HG03521 (cell line): Measurements from ENCODE around the gene PDHX.
"Not testable (repeated sequence)": the region's sequence is repeated elsewhere in the genome, so short reads cannot be mapped to it uniquely, and the experiment has no call there.

Source experiments
- ATAC-seq: cut with Tn5 transposase; IDR thresholded peaks from one replicate; pipeline ENCODE4 v1.9.1; 2021; ENCODE audit warnings: mild to moderate bottlenecking, moderate library complexity; ENCODE audit not compliant: unreplicated experiment

The PDHX gene

DNA sequence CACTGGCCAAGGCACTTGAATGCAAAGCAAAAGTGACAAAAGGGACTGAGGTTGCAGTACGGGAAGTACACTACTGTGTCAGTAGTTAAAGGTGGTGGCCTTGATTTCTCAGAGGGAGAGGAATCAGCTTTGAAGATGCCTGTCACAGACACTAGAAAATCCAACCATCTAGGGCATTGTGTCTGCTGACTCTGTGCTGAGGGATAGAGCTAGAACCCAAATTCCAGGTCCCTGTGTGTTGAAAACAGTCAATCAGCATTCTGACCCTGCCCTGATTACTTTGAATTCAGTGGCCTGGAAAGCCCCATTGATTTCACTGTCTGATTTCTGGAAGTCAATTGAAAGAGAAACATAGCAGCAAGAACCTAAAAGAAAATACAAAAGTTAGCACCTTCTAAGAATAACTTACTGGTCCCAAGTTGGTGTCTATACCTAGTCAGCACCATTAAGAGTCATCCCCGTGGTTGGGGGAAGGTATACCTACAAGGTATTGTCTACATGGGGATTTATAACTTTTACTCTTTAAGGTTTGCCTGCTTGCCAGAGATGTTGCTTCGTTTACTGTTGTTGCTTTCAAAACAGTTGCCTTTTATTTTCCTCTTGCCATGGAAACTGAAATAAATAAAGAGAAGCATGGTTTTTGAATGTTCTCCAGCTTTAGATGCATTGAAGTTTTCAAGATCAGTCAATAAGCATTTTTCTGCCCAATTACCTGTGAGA is 97.3 kb downstream of the PDHX start:
- ATAC-seq = peak; percentile 42

DNA sequence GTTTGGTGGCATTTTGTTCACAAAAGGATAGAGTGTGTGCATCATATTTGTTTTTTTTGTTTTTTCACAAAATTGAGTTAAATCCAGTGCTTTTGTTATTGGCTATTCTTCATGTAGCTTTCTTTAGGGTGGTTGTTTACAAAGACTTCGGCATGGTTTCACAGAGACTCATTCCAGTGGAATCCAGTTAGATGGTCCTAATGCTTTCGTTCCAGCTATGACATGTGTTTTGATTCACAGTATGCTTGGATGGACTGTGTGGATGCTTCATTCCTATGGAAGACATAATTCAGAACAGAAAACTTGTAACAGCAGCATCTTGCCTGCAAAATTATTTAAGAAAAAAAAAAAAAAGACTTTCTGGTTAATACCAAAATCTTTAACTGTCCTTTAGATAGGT is 97.9 kb downstream of the PDHX start:
- ATAC-seq = no peak

DNA sequence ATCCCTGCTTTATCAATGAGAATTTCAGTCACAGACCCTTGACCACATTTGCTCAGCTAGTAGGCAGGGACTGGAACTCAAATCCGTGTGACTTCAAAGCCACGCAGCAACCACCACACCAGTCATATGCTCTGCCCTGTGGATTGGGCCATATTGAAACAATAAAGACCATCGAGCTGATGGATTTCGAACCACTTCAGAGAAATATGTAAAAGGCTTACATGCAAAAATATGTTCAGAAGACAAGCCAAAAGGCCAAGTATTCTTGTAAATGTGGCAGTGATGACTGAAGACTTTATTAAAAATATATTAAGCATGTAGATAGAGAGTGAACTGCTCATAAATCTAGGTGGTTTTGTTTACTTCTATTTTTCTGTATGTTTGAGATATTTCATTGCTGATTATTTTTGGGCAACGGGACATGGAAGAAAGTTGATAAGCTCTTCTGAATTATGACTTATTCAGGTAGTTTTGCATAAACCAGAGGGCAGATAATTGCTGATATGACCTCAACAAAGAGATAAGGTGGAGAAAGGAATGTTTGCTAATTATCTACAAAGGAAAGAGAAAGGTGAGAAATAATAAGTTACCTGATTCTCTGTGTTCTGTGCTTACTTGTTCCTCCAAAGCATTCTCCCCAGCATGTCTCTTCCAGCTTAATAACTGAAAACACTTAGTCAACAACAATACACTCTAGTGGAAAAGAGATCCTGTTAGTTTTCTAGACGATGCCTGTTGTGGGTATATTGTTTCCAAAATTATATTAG is 99.4 kb downstream of the PDHX start:
- ATAC-seq = no peak

GRCh38 chr11:35016916-35017315 is 100.5 kb downstream of the PDHX start:
- ATAC-seq = no peak

GRCh38 chr11:35017528-35018342 is 101.3 kb downstream of the PDHX start:
- no peak for ATAC-seq

DNA sequence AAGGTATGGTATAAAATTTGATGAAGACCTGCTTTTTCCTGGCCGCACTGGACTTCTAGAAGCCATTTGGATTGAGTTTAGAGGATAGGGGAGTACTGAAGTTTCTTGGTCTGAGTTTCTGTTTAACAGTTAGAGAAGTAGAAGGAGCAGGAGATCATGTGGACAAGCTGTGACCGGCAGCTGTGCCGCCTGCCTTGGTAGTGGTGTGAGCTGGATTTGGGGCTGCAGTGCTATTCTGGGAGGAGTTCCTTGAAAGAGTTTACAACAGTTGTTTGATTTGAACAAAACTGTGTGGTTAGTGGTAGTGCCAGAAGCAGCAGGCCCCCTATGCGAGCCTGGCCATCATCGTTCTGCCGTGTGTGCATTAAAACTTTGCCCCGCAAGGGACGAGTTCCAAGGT is 105.2 kb downstream of the PDHX start:
- ATAC-seq = no peak

DNA sequence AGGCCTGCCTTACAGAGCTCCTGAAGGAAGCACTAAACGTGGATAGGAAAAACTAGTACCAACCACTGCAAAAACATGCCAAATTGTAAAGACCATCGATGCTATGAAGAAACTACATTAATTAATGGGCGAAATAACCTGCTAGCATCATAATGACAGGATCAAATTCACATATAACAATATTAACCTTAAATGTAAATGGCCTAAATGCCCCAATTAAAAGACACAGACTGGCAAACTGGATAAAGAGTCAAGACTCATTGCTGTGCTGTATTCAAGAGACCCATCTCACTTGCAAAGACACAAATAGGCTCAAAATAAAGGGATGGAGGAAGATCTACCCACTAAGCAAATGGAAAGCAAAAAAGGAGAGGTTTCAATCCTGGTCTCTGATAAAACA is 107.5 kb downstream of the PDHX start:
- not testable (repeated sequence) for ATAC-seq

GRCh38 chr11:35028007-35028406 is 111.6 kb downstream of the PDHX start:
- not testable (repeated sequence) for ATAC-seq

DNA sequence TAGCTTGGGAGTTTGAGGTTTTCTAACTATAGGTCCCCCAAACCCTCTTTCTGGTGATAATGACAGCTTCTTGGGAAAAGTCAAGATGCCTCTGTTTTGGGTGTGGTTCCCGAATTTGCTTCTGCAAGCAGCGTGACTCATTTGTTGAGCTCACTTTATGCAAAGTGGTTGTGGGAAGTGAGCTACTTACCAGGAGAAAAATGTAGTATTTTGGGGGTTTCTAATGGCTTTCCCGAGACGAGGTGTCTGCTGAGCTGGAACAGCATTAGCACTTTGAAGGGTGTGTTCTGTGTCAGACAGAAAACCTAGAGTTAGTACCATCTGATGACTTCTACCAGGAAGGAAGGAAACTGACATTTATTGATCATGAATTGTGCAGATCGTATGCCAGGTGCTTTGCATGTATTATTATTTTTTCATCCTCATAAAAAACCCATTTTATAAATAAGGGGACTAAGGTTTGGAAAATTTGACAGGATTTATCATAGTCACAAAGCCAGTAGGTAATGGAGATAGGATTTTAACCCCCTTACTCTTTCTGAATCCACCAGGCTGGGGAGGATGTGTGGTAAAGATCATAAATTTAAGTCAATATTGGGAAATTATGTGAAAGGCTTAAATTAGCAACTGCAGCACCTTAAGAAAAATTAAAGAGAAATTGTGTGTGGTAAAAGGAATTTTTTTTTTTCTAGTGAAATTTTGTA is 113.7 kb downstream of the PDHX start:
- ATAC-seq = no peak

- ATAC-seq = no peak
Observed at GRCh38 chr11:35030716-35031213, 114.3 kb downstream of the PDHX start.

DNA sequence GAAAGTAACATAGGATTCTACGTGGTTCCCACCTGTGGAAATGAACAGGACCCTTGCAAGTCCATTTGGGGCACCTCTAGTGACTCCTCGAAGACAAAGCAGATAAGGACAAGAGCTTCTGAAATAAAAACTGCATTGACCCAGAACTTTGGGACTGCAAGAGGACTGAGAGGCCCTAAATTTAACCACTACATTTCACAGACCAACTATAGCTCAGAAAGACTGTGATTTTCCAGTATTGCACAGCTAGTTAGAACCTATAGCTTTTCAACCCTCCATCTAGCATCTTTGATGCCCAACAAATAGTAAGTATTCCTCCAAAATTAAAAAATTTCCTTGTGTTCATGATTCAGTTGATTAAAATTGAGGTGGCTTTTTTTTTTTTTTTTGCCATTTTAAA is 114.9 kb downstream of the PDHX start:
- no peak for ATAC-seq

GRCh38 chr11:35031867-35032266 is 115.4 kb downstream of the PDHX start:
- ATAC-seq = no peak

- ATAC-seq = no peak
Observed at GRCh38 chr11:35033011-35033410, 116.6 kb downstream of the PDHX start.

DNA sequence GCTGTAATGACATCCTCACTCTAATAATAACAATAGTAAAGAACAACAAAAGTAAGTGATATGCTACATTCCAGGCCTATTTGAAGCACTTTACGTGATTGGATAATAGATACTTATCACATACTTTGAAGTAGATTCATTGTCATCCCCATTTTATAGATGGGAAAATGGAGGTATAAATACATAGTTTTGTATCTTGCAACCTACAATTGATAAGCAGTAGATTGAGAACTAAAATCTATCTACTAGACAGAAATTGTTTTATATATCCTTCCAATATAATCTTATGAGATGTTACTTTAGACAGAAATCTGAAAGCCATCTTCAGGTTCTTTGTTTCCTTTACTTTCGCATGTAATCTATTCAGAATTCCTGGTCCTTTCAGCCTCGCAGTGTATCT is 118.0 kb downstream of the PDHX start:
- ATAC-seq = no peak

- ATAC-seq = no peak
Observed at GRCh38 chr11:35035894-35036408, 119.5 kb downstream of the PDHX start.

GRCh38 chr11:35036639-35037038 is 120.2 kb downstream of the PDHX start:
- ATAC-seq = no peak

GRCh38 chr11:35038211-35038928 is 122.0 kb downstream of the PDHX start:
- ATAC-seq = no peak

- ATAC-seq = no peak
Observed at GRCh38 chr11:35039076-35039475, 122.7 kb downstream of the PDHX start.

DNA sequence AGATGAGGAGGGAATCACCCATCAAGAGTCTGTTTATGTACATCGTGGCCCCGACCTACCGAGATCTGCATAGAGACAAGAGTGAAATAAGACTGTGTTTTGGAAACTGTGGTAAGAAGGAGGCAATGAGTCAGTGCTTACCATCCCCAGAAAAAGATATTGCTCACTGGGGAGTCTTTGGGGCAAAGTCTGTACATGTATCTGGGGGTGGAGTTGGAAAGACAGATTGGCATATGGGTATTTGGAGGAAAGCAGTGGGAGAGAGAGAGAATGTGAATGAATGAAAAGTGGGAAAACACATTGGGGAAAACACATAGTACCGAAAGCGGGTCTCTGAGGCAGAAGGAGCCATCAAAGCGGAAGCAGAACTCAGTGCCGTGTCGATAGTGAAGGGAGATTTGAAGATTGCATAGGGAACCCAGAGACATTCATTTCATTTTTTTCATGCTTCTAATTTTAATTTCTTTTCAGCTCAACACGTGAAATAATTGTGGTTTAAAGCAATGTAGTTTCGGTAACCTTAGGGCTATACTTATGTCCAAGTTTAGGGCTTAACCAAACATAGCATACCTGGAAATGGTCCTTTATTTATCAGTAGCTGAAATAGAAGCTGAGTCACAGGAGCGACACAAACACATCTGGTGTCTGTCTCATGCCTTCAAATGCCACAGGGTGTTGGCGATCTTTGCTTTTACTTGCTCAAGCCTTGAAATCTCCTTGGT is 124.0 kb downstream of the PDHX start:
- ATAC-seq = peak; percentile 70
